GM12878 (cell line): ENCODE results near the gene ENPP1. TPM values are rescaled to one million over a fixed set of nuclear protein-coding genes. Genes with fewer than 3 reads are reported as not detected.

Source experiments
- ATAC-seq: fragments of 200-7000 bp; cut with Tn5 transposase; 3 replicates; pipeline ENCODE4 v1.9.1; 2020; ENCODE audit warnings: mild to moderate bottlenecking, moderate library complexity
- BruUV-seq: library from RNA; stranded (reverse); fragments of 400-500 nt; replicated peaks from 2 replicates; lab custom pipeline; 2021; lab: Mats Ljungman, UMichigan
- CTCF ChIA-PET: fragments of 300-600 bp; sonication (Branson Sonifier 250); formaldehyde crosslinking; extraction: SDS; loops from one replicate; lab custom pipeline; 2021; ENCODE audit warnings: inconsistent platforms; lab: Yijun Ruan, JAX
- POLR2A ChIA-PET: fragments of 350-600 bp; formaldehyde crosslinking; extraction: SDS; loops from one replicate; lab custom pipeline; 2021; ENCODE audit warnings: inconsistent platforms; lab: Charles Lee
- RAD21 ChIA-PET: fragments of 300-600 bp; sonication (Branson Sonifier 250); formaldehyde crosslinking; loops from one replicate; lab custom pipeline; 2023; ENCODE audit warnings: antibody characterized with exemption; ENCODE audit not compliant: unreplicated experiment; lab: Charles Lee
- SMC1A ChIA-PET: fragments of 300-600 bp; sonication (Branson Sonifier 250); formaldehyde crosslinking; loops from one replicate; lab custom pipeline; 2023; ENCODE audit not compliant: unreplicated experiment, uncharacterized antibody; lab: Charles Lee
- DNase-seq: peaks from one replicate; pipeline ENCODE4 v3.0.0-alpha.2; 2011; ENCODE audit warnings: low read depth, low spot score
- FAIRE-seq: peaks from 3 replicates; lab custom pipeline; 2011; peaks lifted over from hg19 to GRCh38; lab: Jason Lieb, UNC
- H2AFZ ChIP-seq: 2 replicates; pipeline ENCODE4 v1.6.0; 2011; ENCODE audit warnings: low read depth, low read length, control low read depth; ENCODE audit not compliant: control insufficient read depth
- H3K27ac ChIP-seq: 2 replicates; pipeline ENCODE4 v1.5.1; 2011; ENCODE audit warnings: control low read depth; ENCODE audit not compliant: control insufficient read depth, insufficient read depth
- H3K27me3 ChIP-seq, 2 experiments: replicated peaks in 1 of 2; 2 replicates each; pipeline versions ENCODE4 v1.6.0 to v1.6.1; 2011; ENCODE audit warnings: low read length in 1 of 2; ENCODE audit not compliant: control insufficient read depth in 2 of 2, insufficient read depth in 2 of 2
- H3K36me3 ChIP-seq, 2 experiments: 2 replicates each; pipeline ENCODE4 v1.5.1; 2011; ENCODE audit warnings: low read length in 1 of 2; ENCODE audit not compliant: control insufficient read depth in 2 of 2, insufficient read depth in 2 of 2
- H3K4me1 ChIP-seq: 2 replicates; pipeline ENCODE4 v1.6.1; 2011; ENCODE audit warnings: mild to moderate bottlenecking, low read length, moderate library complexity, mixed read lengths; ENCODE audit not compliant: control insufficient read depth, insufficient read depth
- H3K4me2 ChIP-seq: 2 replicates; pipeline ENCODE4 v1.6.0; 2011; ENCODE audit warnings: control low read depth; ENCODE audit not compliant: control insufficient read depth, insufficient read depth
- H3K4me3 ChIP-seq: fragments of 200-600 bp; sonication (generic); 2 replicates; pipeline ENCODE4 v1.5.1; 2016
- H3K79me2 ChIP-seq: 2 replicates; pipeline ENCODE4 v1.6.0; 2011; ENCODE audit warnings: low read length; ENCODE audit not compliant: control insufficient read depth, insufficient read depth
- H3K9ac ChIP-seq: 2 replicates; pipeline ENCODE4 v1.8.0; 2011; ENCODE audit warnings: low read length, control low read depth, mixed read lengths; ENCODE audit not compliant: control insufficient read depth, insufficient read depth
- H3K9me3 ChIP-seq: replicated peaks from 3 replicates; pipeline ENCODE4 v1.5.1; 2011; ENCODE audit warnings: mild to moderate bottlenecking, low read length; ENCODE audit not compliant: control insufficient read depth, insufficient read depth
- H4K20me1 ChIP-seq: 2 replicates; pipeline ENCODE4 v1.6.0; 2011; ENCODE audit not compliant: control insufficient read depth, insufficient read depth
- ATF7 ChIP-seq: fragments of 450-650 bp; IDR thresholded peaks from 2 replicates; pipeline ENCODE4 v1.6.1; 2016; ENCODE audit warnings: low read depth, mild to moderate bottlenecking
- EED ChIP-seq: sonication (generic); IDR thresholded peaks from 2 replicates; pipeline ENCODE4 v1.6.1; 2016; ENCODE audit warnings: antibody characterized with exemption, low read depth
- FOS ChIP-seq: IDR thresholded peaks from 3 replicates; pipeline ENCODE4 v1.6.1; 2011; ENCODE audit warnings: borderline replicate concordance; ENCODE audit not compliant: insufficient read length; ENCODE audit errors: extremely low read depth
- IKZF2 ChIP-seq, 2 experiments: fragments of 450-650 bp; IDR thresholded peaks; 2 replicates each; pipeline ENCODE4 v1.6.1; 2017; ENCODE audit warnings: mild to moderate bottlenecking in 2 of 2, moderate library complexity in 2 of 2
- IRF4 ChIP-seq: IDR thresholded peaks from 2 replicates; pipeline ENCODE4 v1.6.1; 2011; ENCODE audit warnings: low read depth, low read length
- KAT2A ChIP-seq: conservative IDR thresholded peaks from 2 replicates; pipeline ENCODE4 v1.6.1; 2011; ENCODE audit warnings: low read depth, low read length; ENCODE audit not compliant: control insufficient read depth
- MYB ChIP-seq: fragments of 150-350 bp; IDR thresholded peaks from 2 replicates; pipeline ENCODE4 v1.6.1; 2014; ENCODE audit warnings: mild to moderate bottlenecking, low read depth, low read length, borderline replicate concordance
- NFYB ChIP-seq: IDR thresholded peaks from 2 replicates; pipeline ENCODE4 v1.6.1; 2011; ENCODE audit warnings: low read depth, mild to moderate bottlenecking, low read length, improper control_type of control experiment, moderate library complexity; ENCODE audit not compliant: insufficient read depth
- NR2C1 ChIP-seq: fragments of 450-650 bp; IDR thresholded peaks from 2 replicates; pipeline ENCODE4 v1.6.1; 2017; ENCODE audit warnings: antibody characterized with exemption, mild to moderate bottlenecking, moderate library complexity
- NR2F1 ChIP-seq: fragments of 450-650 bp; conservative IDR thresholded peaks from 2 replicates; pipeline ENCODE4 v1.6.1; 2017; ENCODE audit warnings: mild to moderate bottlenecking
- POU2F2 ChIP-seq: IDR thresholded peaks from 3 replicates; pipeline ENCODE4 v1.6.1; 2011; ENCODE audit warnings: low read depth, mild to moderate bottlenecking, low read length, borderline replicate concordance
- RELA ChIP-seq: fragments of 450-650 bp; IDR thresholded peaks from 2 replicates; pipeline ENCODE4 v1.8.0; 2014; ENCODE audit warnings: borderline replicate concordance; ENCODE audit not compliant: partially characterized antibody
- SIN3A ChIP-seq: IDR thresholded peaks from 2 replicates; pipeline ENCODE4 v1.6.1; 2012; ENCODE audit warnings: low read depth, low read length, improper control_type of control experiment
- TARDBP ChIP-seq: IDR thresholded peaks from 2 replicates; pipeline ENCODE4 v1.6.1; 2016; ENCODE audit warnings: borderline replicate concordance
- TBL1XR1 ChIP-seq: IDR thresholded peaks from 2 replicates; pipeline ENCODE4 v1.6.1; 2012; ENCODE audit warnings: low read depth, low read length, improper control_type of control experiment
- TCF12 ChIP-seq: IDR thresholded peaks from 2 replicates; pipeline ENCODE4 v1.6.1; 2011; ENCODE audit warnings: low read depth, mild to moderate bottlenecking, low read length
- ZBED1 ChIP-seq: IDR thresholded peaks from 2 replicates; pipeline ENCODE4 v1.6.1; 2016; ENCODE audit warnings: borderline replicate concordance
- ZNF207 ChIP-seq: fragments of 450-650 bp; IDR thresholded peaks from 2 replicates; pipeline ENCODE4 v1.6.1; 2014; ENCODE audit warnings: antibody characterized with exemption, mild to moderate bottlenecking, borderline replicate concordance
- WGBS: methylation state at CpG from one replicate; pipeline ENCODE4 v1.1.6; 2016; ENCODE audit warnings: low lambda C conversion rate; ENCODE audit not compliant: insufficient replicate concordance, insufficient coverage; ENCODE audit errors: missing lambda C conversion rate; 5-methylcytosine and 5-hydroxymethylcytosine counted together
- in situ Hi-C: fragments of 300-500 bp; cut with MboI; formaldehyde crosslinking; loops from 9 replicates; pipeline ENCODE4 v1.14.3; 2018; ENCODE audit warnings: mixed read lengths
- intact Hi-C: fragments of 100-400 bp; cut with micrococcal nuclease; formaldehyde crosslinking; loops from one replicate; pipeline ENCODE4 v1.14.2; 2022; ENCODE audit not compliant: unreplicated experiment
- polyA plus RNA-seq, 11 experiments: library from polyadenylated mRNA; depleted of rRNA in 4 of 11; unstranded in 6 of 11; stranded (reverse) in 5 of 11; fragments of >200 nt; fragmentation: Nextera tagmentation in 4 of 11; fragmentation: Illumina TruSeq in 1 of 11; extraction: Ambion mirVana in 4 of 11; extraction: Trizol in 1 of 11; gene quantifications; 1 replicate in 1 of 11; 2 replicates in 10 of 11; pipeline versions ENCODE4 v1.2.1 to v1.2.3, GENCODE V29; 2011 to 2016; ENCODE audit warnings: inconsistent platforms in 2 of 11, missing spikeins in 2 of 11, low read depth in 1 of 11
- total RNA-seq, 4 experiments: library from RNA; depleted of rRNA in 3 of 4; stranded (reverse); fragments of >200 nt in 3 of 4; fragmentation: Illumina TruSeq in 1 of 4; extraction: Trizol in 1 of 4; gene quantifications; 2 replicates each; pipeline versions ENCODE4 v1.2.1 to v1.2.3, GENCODE V29; 2013 to 2021
- TF ChIP-seq, protein P1 (sequence below): fragments of 450-650 bp; IDR thresholded peaks from 2 replicates; pipeline ENCODE4 v1.6.1; 2017; ENCODE audit warnings: mild to moderate bottlenecking

ENPP1 gene
- total and polyA plus RNA-seq, 10 of the 15 experiments (the other 5 are each of a cell fraction or from before 2014, with no cell fraction given) = 0.03 to 0.05 TPM; not detected in 8

DNA sequence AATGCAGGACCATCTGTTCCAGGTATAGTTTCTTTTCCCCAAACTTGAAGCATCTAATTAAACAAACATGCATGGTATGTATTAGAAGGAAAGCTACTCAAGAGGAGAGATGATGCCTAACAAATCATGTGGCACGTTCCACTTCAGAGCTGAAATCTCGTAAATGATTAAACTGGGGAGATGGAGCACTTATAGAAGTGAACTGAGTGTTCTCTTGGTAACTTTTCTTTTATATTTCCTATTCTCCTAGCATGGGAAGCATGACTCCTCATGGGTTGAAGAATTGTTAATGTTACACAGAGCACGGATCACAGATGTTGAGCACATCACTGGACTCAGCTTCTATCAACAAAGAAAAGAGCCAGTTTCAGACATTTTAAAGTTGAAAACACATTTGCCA, 82.3 kb downstream of the ENPP1 start:
- Histone ChIP-seq H3K4me1 (no peaks in the 10 kb centered on the region), H3K9ac (no peak overlapping the region), H3K79me2 (no peaks in the 10 kb centered on the region), H3K9me3 (no peaks in the 10 kb centered on the region), H4K20me1 (no peaks in the 10 kb centered on the region), H3K4me2 (no peak overlapping the region), H3K4me3 (no peak overlapping the region), H2AFZ (no peak overlapping the region), H3K27me3 (no peaks in the 10 kb centered on the region; a peak in 1 of 4 replicates), H3K27ac (no peak overlapping the region), H3K36me3 (no peaks in the 10 kb centered on the region)
- in situ Hi-C loops (no loop called here), intact Hi-C loops (no loop called here)
- RAD21 ChIA-PET = no interaction called here
- no peak for ATAC-seq
- POLR2A ChIA-PET = no interaction called here
- no TSS peak for BruUV-seq
- FAIRE-seq = no peak
- 0% methylated on average over 3 of the region's 3 CpGs for WGBS
- TF ChIP-seq, protein P1, sequence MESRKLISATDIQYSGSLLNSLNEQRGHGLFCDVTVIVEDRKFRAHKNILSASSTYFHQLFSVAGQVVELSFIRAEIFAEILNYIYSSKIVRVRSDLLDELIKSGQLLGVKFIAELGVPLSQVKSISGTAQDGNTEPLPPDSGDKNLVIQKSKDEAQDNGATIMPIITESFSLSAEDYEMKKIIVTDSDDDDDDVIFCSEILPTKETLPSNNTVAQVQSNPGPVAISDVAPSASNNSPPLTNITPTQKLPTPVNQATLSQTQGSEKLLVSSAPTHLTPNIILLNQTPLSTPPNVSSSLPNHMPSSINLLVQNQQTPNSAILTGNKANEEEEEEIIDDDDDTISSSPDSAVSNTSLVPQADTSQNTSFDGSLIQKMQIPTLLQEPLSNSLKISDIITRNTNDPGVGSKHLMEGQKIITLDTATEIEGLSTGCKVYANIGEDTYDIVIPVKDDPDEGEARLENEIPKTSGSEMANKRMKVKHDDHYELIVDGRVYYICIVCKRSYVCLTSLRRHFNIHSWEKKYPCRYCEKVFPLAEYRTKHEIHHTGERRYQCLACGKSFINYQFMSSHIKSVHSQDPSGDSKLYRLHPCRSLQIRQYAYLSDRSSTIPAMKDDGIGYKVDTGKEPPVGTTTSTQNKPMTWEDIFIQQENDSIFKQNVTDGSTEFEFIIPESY = no peak
- TF ChIP-seq TCF12 (no peak), IKZF2 (IDR thresholded peaks at IDR 0.05) (no peak), RELA (no peak), ATF7 (no peak), POU2F2 (no peak), NR2F1 (no peak), ZNF207 (no peak), TBL1XR1 (no peak), TARDBP (no peak), NR2C1 (no peak), ZBED1 (no peak), NFYB (no peak), EED (no peak), SIN3A (no peak), IRF4 (no peak), KAT2A (no peak), FOS (no peak), MYB (no peak)
- DNase-seq = no peak
- CTCF ChIA-PET = interaction anchor here (0.9 kb wide), 1 partner anchor 195 kb away, joined by 5 read pairs; no protein-coding TSS in a partner anchor
- SMC1A ChIA-PET = no interaction called here
